NCI-H226 (cell line): Measurements from ENCODE around the gene ZNF831.
A peak's percentile ranks its signal among the peaks of the same experiment; 100 is the strongest.

ENCODE experiments used
- DNase-seq: peaks from one replicate; pipeline ENCODE4 v3.0.0-alpha.2; 2015

Gene ZNF831

DNA sequence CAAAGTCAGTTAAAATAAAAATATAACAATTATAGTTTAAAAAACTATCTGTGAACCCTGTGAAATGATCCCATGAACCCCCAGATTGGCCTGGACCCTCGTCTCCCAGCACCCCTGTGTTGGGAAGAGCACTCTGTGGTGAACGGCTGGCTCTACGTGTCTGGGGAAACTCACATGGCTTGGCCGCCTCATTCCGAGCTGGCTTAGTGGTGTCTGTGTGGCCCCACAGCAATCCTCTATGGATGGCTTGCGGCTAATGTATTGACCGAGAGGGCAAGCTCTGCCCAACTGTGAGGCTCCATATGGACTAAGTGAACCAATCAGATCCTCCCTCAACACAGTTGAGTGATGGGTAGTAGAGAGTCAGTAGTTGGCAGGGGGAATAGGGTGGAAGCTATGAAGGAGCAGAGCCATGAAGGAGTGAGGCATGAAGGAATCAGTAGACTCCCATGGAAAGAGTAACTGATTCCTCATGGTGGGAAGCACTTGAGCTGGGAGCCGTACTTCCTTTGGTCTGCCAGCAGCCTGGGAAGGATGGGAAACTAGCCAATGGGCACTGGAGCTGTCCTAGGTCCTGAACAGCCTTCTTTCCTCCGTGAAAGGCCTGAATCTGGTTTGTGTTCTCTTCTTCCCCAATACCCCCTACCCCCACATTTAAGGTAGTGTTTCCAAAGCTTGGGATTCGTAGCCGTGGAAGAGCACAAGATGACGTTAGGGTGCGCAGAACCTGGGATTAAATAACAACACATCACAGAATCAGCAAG is 21.6 kb upstream of the ZNF831 start:
- peak; percentile 8 for DNase-seq

DNA sequence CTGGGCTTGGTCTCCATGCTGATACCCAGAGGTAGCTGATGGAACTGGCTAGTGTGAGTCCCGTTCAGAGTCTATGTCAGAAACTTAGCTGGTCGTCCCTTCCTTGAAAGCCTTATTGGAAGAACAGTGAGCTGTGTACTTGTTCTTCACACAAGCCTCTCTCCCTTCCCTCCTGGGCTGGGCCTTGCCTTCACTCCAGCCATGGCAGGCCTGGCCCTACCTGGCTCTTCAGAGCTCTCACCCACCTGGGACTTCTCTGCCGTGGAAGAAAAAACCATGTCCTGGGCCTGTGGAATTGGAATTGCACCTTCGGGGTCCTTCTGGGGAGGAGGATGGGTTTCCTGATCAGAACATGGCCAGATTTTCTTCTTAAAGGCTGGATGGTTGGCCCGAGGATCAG is 20.3 kb upstream of the ZNF831 start:
- no peak for DNase-seq

DNA sequence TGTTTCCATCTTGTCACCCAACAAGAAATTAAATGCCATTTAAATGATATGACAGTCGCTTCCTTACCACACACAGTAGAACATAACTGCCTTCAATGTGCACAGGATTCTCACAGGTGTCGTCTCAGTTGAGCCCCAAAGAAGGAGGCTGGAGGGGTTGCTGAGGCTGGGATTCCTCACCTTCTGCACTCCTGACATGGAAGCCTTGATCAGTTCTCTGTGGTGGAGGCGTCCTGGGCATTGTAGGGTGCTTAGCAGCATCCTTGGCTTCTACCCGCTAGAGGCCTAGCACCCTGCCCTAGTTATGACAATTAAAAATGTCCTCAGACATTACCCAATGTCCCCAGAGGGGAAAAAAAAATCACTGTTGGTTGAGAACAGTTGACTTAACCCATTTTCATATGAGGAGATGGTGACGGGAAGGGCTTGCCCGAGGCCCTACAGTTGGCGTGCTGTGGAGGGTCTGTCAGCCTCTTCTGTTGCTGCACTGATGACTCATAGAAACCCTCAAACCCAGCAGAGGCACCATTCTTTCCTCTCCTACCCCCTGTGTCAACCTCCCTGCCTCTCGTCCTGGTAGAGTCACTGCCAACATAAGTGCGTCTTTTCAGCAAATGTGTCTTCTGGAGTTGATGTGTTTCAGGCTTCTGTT is 19.3 kb upstream of the ZNF831 start:
- DNase-seq: no peak

DNA sequence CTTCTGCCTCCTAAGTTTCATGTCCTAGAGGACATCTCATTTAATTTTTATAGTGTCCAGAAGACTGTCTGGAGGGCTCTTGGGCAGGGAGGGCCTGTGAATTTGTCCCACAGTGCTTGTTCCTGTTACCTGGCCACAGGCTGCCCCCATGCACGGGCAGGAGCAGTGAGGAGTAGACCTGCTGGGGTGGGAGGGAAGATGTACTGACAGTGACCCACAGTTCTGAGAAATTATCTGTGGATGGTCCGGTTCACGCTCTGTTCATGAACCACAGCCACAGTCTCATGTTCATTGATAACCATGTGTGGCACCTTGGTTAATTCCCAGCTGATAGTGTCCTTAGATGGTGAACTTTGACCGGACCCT is 18.8 kb upstream of the ZNF831 start:
- DNase-seq: no peak

DNA sequence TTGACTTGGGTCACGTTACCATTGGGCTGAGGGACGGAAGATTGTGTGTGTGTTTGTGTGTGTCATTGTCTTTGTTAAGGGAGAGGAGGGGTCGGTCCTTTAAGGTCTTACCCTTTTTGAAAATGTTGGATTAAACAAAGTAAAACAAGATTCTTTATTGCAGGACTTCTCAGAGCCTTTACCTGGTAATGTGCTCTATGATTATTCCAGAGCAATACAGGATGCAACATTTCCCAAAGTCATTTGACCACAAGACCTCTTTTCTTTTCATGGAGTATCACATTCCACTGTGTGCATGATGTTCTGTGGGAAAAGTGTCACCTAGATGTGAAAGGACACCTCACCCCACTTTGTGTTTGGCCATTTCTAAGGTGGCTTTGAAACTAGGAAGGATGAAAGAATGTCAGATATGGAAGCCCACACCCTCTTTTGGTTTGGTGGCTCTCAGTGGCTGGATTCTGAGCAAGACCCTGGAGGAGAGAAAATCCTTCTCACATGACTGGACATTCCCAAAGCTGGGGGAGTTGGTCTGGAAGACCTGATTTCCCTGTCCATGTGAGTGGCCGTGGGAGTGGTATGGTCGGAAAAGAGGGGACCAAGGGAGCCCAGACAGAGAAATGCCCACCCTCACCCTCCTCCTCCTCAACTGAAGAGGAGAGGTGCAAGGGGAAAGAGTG is 18.2 kb upstream of the ZNF831 start:
- no peak for DNase-seq

DNA sequence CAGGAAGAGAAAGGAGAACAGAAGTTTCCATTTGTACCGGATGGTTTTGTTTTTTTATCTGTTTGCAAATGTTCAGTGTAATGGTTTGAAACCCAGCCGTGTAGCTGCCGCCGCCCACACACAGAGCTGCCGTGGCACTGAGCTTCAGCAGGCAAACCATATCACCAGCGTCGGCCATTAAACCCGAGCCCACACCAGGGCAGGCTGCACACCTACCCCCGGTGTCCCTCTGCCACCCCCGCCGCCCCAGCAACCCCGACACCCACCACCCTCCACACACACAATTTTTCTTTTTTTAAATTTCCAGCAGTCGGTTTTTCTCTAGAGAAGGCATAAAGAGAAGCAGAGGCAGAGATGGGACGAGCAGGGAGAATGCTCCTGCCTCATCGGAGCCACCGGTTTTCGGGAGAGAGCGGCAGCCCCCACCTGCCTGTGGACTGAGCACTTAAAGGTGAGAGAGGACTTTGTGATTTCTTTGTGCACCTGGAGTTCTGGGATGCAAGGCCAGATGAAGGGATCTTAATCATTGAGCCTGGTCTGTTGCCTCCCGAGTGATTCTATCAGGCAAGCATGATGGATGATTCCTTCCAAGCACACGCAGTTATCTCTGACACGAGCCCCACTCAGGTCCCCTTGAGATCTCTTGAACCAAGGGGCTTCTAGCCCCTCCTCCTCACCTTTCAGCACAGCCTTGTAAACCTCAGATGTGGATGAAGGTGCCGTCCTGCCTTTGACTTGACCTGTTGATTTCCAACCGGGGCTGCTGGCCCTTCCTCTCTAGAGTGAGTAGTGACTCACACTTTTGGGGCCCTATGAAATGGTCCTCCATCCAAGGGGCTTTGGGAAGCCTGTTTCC is 17.5 kb upstream of the ZNF831 start:
- DNase-seq: no peak

DNA sequence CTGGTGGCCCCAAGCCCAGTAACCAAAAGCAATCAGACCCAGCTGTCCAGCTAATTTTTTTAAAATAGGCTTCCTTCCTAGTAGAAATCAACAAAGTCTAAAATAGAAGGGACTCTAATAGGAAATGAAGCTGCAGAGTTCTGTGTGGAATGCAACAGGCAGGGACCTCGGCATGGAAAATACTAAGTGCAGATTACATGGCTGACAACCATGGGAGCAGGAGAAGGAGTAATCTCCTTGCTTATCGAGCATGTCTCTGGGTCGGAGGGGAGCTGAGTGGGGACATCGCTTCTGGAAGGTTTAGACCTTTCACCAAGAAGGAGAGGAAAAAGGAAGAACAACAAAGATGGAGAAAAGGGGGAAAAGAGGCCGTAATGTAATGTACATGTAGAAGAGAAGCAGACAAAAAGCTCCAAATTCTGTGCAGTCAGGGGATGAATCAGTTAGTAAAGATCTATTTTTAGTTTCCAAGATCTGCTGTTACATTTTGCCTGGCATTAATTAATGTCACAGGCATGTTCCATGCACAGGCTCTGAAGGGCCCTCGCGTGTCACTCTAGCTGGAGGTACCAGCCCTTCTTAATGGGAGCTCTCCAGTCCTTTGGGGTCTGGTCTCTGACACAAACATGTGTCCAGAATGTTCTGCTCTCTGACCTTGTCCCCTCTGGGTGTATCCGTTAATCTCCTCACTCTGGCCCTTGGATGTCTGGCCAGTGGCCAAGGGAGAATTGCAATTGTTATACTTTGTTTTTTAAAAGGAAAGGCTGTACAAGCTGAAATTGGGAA is 16.6 kb upstream of the ZNF831 start:
- no peak for DNase-seq

DNA sequence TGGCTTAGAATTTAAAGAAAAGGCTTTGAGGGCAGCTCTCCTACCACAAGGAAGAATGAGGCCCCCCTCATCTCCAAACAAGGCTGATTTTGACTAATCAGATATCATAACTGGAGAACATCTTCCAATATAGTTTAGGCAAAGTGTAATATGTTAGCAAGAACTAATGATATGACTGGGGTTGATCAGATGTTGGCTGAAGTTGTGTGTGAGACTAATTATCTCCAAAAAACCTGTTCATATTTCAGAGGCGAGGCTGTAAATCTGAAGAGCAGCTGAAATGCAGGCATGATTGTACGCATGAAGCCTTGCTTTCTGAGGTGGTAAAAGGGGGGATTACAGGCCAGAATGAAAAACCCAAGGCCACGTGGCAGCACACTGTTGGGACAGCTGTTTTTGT is 16.0 kb upstream of the ZNF831 start:
- no peak for DNase-seq

DNA sequence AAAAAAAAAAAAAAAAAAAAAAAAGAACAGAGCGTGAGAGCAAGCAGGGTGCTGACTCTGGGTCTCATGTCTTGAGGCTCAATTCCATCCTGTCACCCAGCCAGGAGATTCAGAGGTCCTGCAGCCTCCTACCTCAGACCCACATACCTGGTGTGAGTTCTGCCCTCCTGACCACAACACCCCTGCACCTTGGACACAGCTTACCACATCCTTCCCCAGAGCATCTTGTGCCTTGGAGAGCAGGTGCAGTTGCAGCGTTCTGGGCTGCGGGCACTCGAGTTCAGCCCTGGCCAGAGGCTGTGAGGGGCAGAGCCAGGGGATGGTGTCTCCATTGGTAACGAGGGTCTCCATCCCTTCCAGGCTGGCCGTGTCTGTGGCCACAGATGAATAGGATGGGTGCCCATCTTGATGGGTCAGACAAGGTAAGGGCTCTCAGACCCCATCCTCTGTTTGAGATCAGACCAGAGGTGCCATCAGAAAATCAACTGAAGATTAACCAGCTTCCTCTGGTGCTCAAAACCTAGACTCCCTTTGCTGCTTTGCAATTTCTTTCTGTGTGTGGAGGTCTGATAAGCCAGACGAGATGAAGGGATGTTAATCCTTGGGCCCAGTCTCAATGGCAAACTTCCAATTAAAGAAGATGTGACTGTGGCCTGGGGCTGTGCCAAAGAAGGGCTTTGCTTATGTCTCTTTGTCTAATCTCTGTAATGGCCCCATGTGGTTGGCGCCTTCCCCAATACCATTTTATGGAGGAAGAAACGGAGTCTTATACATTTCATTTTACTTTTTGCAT is 14.7 kb upstream of the ZNF831 start:
- DNase-seq: no peak

DNA sequence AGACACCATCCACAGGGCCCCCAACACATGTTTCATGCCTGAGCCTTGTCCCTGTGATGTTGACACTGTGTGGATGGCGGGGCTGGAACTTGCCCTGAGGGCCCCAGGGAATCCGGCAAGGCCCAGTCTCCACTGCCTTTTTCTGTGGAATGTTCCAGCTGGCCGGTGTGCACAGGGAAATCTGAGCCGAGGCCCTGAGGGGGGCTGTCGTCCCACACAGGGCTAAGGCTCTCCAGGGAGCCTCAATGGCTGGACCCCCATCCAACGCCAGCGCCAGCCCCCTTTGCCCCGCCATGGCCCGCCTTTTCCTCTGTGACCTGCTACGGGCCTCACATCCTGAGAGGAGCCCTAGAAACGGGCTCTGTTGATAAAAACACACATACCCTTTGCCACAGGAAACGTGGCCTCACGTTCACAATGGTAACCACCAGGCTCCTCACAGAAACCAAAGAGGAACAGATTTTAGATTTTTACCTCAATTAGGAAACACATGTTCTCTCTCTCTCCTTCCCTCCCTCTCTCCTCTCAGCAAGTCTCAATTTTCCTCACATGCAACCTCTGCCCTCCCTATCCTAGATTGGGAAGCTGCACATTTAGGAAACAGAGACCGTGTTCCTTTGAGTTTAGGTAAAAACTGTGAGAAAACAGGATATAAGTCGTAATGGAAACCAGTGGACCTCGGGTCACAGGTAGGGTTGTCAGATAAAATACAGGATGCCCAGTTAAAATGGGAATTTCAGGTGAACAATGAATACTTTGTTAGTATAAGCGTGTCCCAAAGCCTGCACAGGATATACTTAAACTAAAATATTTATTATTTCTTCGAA is 13.7 kb upstream of the ZNF831 start:
- DNase-seq: no peak

DNA sequence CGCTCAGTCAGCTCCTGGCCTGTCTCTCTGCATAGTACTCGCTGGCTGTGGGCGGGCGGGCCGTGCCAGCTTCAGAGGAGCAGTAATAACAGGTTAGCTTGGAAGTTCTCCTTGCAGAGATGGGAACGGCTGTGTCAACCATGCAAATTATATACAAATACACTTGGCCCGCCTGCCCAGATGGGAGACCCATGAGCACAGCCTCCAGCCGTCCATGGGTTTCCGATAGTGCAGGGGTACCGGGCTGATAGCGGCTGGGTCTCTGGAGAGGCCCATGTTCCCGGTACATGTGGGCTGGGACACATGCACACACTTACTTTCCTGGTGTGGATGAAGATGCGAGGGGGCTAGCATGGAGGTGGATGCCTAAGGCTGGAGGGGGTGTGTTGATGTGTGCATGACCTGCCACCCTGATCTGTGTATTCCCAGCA is 12.8 kb upstream of the ZNF831 start:
- no peak for DNase-seq

DNA sequence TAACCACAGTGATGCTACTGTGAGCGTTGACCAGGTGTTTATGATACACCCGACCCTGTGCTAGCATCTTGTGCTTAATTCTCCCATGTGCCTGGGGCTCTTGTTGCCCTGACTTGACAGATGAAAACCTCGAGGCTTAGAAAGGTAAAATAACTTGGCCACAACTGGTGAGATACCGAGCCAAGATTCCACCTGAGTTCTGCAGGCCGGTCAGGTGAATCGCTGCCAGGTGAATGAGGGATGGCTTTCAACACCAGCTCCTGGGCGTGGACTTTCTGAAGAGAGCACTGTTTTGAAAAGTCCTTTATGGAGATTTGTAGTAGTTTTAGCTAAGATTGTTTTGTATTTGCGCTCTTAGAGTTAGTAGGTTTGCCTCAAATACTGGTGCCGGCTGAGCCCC is 12.2 kb upstream of the ZNF831 start:
- DNase-seq: no peak

DNA sequence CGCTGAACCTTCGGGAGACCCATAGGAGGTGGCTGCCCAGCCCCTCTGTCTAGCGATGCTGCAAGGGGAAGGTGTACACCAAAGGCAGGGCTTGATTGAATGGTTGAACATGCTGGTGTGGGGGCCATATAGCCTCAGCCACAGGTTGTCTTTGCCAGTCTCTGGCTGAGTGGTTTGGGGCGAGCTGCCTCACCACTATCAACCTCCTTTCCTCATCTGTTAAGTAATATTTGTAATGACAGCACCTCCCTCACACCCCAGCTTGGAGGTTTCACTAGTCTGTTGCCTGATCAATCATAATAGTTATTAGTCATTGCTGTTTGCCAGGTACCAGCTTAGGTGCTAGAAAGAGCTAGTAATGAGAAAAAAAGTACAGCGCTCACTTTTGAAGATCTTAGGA is 11.8 kb upstream of the ZNF831 start:
- DNase-seq: no peak

DNA sequence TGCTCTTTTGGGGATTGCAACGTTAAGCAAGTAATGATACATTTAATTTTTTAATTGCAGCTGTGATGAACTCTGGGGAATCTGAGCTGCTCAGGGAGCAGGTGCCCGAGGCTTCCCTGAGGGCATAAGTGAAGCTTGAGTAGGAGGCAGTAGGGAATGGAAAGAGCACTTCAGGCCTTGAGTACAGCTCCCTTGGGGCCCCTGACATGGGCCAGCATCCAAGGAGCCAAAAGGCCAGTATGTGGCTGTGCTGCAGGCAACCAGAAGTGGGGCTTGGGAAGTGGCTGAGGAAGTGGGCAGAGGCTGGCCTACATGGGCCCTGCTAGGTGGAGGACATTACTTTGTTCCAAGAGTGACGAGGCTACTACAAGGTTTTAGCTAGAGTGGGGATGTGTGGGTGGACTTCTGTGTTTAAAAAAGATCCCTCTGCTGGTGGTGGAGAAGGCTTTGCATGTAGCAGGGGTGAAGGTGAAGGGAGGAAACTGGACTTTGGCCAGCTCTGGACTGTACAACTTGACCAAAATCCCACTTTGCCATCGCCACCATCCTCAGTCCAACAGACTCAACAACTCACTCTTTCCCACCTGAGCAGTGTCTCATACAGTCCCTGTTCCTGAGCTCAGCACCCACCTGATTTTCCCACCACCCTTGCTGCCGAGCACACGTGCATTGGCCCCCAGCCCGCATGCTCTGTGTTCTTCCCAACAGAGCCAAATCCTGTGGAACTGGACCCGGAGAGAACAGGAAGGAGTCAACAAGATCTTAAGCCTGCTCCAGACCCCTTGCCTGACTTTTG is 10.9 kb upstream of the ZNF831 start:
- no peak for DNase-seq

DNA sequence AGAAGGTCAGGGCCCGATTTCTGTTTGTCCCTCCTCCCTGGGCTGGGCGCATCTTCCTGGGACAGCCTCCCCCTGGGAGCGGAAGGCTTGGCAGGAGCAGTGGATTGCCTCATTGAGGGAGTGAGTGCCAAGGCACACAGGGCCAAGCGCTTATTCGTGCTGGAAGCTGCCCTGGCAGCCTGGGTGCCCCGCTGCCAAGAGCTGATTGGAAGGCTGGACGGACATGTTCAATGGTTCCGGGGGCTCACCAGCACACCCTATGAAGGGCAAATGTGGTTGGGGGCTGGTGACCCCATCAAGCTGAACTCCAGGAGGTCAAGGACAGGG is 10.3 kb upstream of the ZNF831 start:
- DNase-seq: no peak

DNA sequence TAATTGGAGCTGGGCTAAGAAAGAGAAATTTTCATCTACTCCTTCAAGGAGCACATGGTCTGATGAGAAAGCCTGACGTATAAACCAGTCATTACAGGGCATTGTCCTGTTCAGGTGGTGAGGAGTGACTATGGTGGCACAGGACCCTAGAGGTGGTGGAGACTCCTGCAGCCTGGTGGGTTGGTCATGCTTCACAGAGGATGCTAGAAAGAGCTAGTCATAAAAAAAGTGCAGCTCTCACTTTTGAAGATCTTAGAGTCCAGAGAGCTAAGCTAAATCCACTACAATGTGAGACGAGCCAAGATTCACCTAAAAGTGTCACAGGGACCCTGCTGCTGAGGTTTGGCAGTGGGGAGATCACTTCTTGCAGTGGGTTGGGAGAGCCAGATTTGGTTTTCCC is 9.8 kb upstream of the ZNF831 start:
- no peak for DNase-seq

DNA sequence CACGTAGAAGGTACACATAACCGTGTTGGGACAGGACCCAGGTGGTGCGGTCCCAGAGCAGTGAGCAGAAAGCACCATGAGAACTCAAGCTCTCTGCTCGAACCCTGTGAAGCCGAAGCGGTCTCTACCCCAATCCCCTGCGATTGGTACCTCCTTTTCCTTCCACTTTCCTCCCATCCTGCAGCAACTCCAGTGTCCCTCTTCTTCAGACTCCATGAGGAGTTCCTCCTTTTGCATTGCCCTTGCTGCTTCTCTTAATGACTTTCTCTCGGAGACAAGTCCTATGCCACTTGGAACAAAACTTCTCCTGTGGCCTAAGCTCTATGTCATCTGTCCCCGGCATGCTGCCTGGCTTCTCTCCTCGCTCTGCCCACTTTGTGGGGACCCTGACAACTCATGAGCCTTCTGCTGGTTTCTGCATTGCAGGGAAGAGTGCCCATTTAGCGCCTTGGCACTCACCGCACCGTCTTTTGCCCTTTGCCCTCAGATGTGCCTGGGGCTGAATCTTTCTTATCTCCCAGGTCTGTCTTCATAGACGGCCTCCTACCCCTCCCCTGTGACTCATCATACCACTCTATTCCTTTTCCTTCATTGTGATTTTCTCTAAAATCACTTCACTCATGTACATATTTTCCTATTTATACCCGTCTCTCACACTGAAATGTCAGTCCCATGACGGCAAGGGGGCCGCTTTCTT is 9.2 kb upstream of the ZNF831 start:
- DNase-seq: no peak

DNA sequence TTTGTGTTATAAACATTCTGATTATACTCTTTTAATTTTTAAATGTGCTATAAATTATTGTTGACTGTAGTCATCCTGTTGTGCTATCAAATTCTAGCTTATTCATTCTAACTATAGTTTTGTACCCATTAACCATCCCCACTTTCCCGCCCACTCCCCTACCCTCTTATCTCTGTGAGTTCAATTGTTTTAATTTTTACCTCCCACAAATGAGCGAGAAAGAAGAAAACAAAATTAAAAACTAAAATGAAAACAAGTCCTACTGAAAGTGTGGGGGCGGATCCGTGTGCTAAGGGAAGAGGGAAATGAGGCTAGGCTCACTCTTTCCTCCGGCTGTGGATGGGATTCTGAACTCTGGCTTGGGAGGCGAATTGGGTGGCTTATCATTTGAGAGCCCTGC is 6.6 kb upstream of the ZNF831 start:
- DNase-seq: no peak

DNA sequence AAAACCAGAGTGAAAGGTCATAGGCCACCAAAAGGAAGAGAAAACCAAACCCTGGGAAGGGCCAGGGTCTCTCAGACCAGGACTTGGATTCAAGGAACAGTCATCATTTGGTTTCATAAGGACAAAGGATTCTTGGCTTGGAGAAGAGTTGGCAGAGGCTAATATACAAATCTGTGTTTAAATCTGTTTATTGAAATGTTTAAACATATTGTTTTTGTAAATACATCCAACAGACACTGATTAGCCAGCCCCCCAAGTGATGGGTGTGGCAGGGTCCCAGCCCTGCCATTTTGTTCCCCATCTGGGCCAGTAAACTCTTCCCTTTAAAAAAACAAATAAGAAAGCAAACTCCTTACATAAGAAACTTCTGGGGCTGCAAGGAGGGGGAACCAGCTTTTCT is 6.1 kb upstream of the ZNF831 start:
- no peak for DNase-seq
